GM23338 (cell line): Measurements from ENCODE around the gene NLRC5. TPM values are rescaled to one million over a fixed set of nuclear protein-coding genes. Genes with fewer than 3 reads are reported as not detected.
A peak's percentile ranks its signal among the peaks of the same experiment; 100 is the strongest.

Experiments
- ATAC-seq: fragments of 200-7000 bp; cut with Tn5 transposase; 3 replicates; pipeline ENCODE4 v1.9.1; 2020
- DNase-seq: peaks from one replicate; pipeline ENCODE4 v3.0.0-alpha.2; 2015; ENCODE audit warnings: low spot score
- H2AFZ ChIP-seq: fragments of 200-600 bp; sonication (generic); 2 replicates; pipeline ENCODE4 v1.8.0; 2016; ENCODE audit warnings: antibody characterized with exemption, mild to moderate bottlenecking, moderate library complexity
- H3F3A ChIP-seq: fragments of 200-600 bp; sonication (generic); replicated peaks from 2 replicates; pipeline ENCODE4 v1.8.0; 2017; ENCODE audit warnings: antibody characterized with exemption, mixed run types, low read depth
- H3K27ac ChIP-seq: fragments of 200-600 bp; sonication (generic); 2 replicates; pipeline ENCODE4 v1.6.1; 2016; ENCODE audit warnings: low read depth
- H3K27me3 ChIP-seq: fragments of 200-600 bp; sonication (generic); 2 replicates; pipeline ENCODE4 v1.8.0; 2016; ENCODE audit warnings: mild to moderate bottlenecking, mixed run types, moderate library complexity; ENCODE audit not compliant: insufficient read depth
- H3K36me3 ChIP-seq: fragments of 200-600 bp; sonication (generic); 2 replicates; pipeline ENCODE4 v1.8.0; 2016; ENCODE audit warnings: mild to moderate bottlenecking; ENCODE audit not compliant: insufficient read depth
- H3K4me1 ChIP-seq: fragments of 200-600 bp; sonication (generic); 2 replicates; pipeline ENCODE4 v1.8.0; 2016; ENCODE audit warnings: mild to moderate bottlenecking, moderate library complexity; ENCODE audit not compliant: insufficient read depth
- H3K4me2 ChIP-seq: fragments of 200-600 bp; sonication (generic); 2 replicates; pipeline ENCODE4 v1.7.1; 2017; ENCODE audit warnings: mixed run types
- H3K4me3 ChIP-seq: fragments of 200-600 bp; sonication (generic); 2 replicates; pipeline ENCODE4 v1.6.1; 2016; ENCODE audit warnings: mixed run types
- H3K79me2 ChIP-seq: fragments of 200-600 bp; sonication (generic); replicated peaks from 2 replicates; pipeline ENCODE4 v1.8.0; 2017; ENCODE audit warnings: mild to moderate bottlenecking; ENCODE audit not compliant: insufficient read depth
- H3K9me2 ChIP-seq: fragments of 200-600 bp; sonication (generic); 2 replicates; pipeline ENCODE4 v1.8.0; 2017; ENCODE audit not compliant: insufficient read depth
- H4K20me1 ChIP-seq: fragments of 200-600 bp; sonication (generic); replicated peaks from 2 replicates; pipeline ENCODE4 v1.8.0; 2017; ENCODE audit warnings: mild to moderate bottlenecking; ENCODE audit not compliant: insufficient read depth
- H3K27ac Mint-ChIP-seq: 2 replicates; pipeline ENCODE4 v1.8.0; 2020; ENCODE audit warnings: inconsistent platforms, mild to moderate bottlenecking, moderate library complexity, mixed read lengths
- H3K27me3 Mint-ChIP-seq: 3 replicates; pipeline ENCODE4 v1.8.0; 2022; ENCODE audit warnings: low read depth, mild to moderate bottlenecking, moderate library complexity, mixed read lengths, inconsistent platforms; ENCODE audit not compliant: insufficient read depth, poor library complexity
- H3K36me3 Mint-ChIP-seq: 3 replicates; pipeline ENCODE4 v1.8.0; 2021; ENCODE audit warnings: low read depth, mild to moderate bottlenecking, inconsistent platforms, moderate library complexity, mixed read lengths
- H3K4me1 Mint-ChIP-seq: 3 replicates; pipeline ENCODE4 v1.8.0; 2020; ENCODE audit warnings: mild to moderate bottlenecking, inconsistent platforms, mixed read lengths
- H3K4me3 Mint-ChIP-seq: 3 replicates; pipeline ENCODE4 v1.8.0; 2021; ENCODE audit warnings: moderate library complexity, mild to moderate bottlenecking, inconsistent platforms, mixed read lengths
- H3K9me3 Mint-ChIP-seq: 3 replicates; pipeline ENCODE4 v1.8.0; 2020; ENCODE audit warnings: moderate library complexity, mild to moderate bottlenecking, inconsistent platforms, mixed read lengths
- CTCF ChIP-seq, 2 experiments: fragments of 200-600 bp in 1 of 2; sonication (generic) in 1 of 2; conservative IDR thresholded peaks; 2 replicates each; pipeline versions ENCODE4 v1.5.1 to v1.6.1; 2016 to 2017; ENCODE audit warnings: antibody characterized with exemption in 2 of 2, low read depth in 2 of 2, mild to moderate bottlenecking in 2 of 2, moderate library complexity in 1 of 2
- ETS1 ChIP-seq: IDR thresholded peaks from 2 replicates; pipeline ENCODE4 v1.6.1; 2016; ENCODE audit warnings: antibody characterized with exemption
- EZH2 ChIP-seq: fragments of 200-600 bp; sonication (generic); IDR thresholded peaks from one replicate; pipeline ENCODE4 v1.8.0; 2017; ENCODE audit warnings: antibody characterized with exemption, mild to moderate bottlenecking, low read depth; ENCODE audit not compliant: unreplicated experiment
- EZH2phosphoT487 ChIP-seq: fragments of 200-600 bp; sonication (generic); IDR thresholded peaks from one replicate; pipeline ENCODE4 v1.8.1; 2018; ENCODE audit warnings: antibody characterized with exemption; ENCODE audit not compliant: unreplicated experiment
- JUNB ChIP-seq: IDR thresholded peaks from one replicate; pipeline ENCODE4 v1.6.1; 2016; ENCODE audit warnings: antibody characterized with exemption; ENCODE audit not compliant: unreplicated experiment
- NANOG ChIP-seq: IDR thresholded peaks from 2 replicates; pipeline ENCODE4 v1.6.1; 2016; ENCODE audit warnings: antibody characterized with exemption, borderline replicate concordance
- ZNF114 ChIP-seq: fragments of 250-450 bp; sonication (Bioruptor Pico); IDR thresholded peaks from 2 replicates; pipeline ENCODE4 v1.5.0; 2020; ENCODE audit warnings: mild to moderate bottlenecking, moderate library complexity
- ZNF462 ChIP-seq: fragments of 250-450 bp; sonication (Bioruptor Pico); IDR thresholded peaks from 2 replicates; pipeline ENCODE4 v1.5.0; 2020; ENCODE audit warnings: mild to moderate bottlenecking, moderate library complexity
- polyA plus RNA-seq: library from polyadenylated mRNA; unstranded; fragments of >200 nt; fragmentation: Nextera tagmentation; extraction: Ambion mirVana; gene quantifications from 2 replicates; pipeline ENCODE4 v1.2.1, GENCODE V29; 2016
- total RNA-seq: library from RNA; depleted of rRNA; stranded (reverse); fragments of >200 nt; shearing (Covaris generic); gene quantifications from 2 replicates; pipeline ENCODE4 v1.2.3, GENCODE V29; 2014

The NLRC5 gene
- total and polyA plus RNA-seq, 2 experiments from 2014 or later = 2.3 to 3.9 TPM

GRCh38 chr16:57105184-57105583 is 115.8 kb downstream of the NLRC5 start:
- H3K4me1 ChIP-seq = peaks cover 11% of the 10 kb centered on the region
- no peak overlapping the region for H3K4me3 Mint-ChIP-seq

GRCh38 chr16:57106767-57107166 is 117.4 kb downstream of the NLRC5 start:
- H3F3A ChIP-seq = no peaks in the 10 kb centered on the region
- no peaks in the 10 kb centered on the region for H3K36me3 ChIP-seq
- H3K79me2 ChIP-seq = no peaks in the 10 kb centered on the region
- no peak overlapping the region for H2AFZ ChIP-seq
- H3K4me3 Mint-ChIP-seq = no peak overlapping the region
- no peak overlapping the region for H3K4me2 ChIP-seq
- H3K27me3 ChIP-seq = no peaks in the 10 kb centered on the region
- H3K36me3 Mint-ChIP-seq = no peaks in the 10 kb centered on the region
- no peak for DNase-seq
- ATAC-seq = no peak
- no peak overlapping the region for H3K27ac Mint-ChIP-seq
- H4K20me1 ChIP-seq = no peaks in the 10 kb centered on the region
- H3K27ac ChIP-seq = no peak overlapping the region
- H3K4me1 Mint-ChIP-seq = peaks cover 22% of the 10 kb centered on the region
- H3K27me3 Mint-ChIP-seq = peaks cover 13% of the 10 kb centered on the region
- no peak overlapping the region for H3K4me3 ChIP-seq
- TF ChIP-seq EZH2phosphoT487 = no peak
- TF ChIP-seq ZNF114 (CRISPR knock-in tag) = no peak
- no peak for TF ChIP-seq NANOG
- no peak for TF ChIP-seq CTCF (conservative IDR thresholded peaks at IDR 0.05; ENCODE audit: low read depth in 2 of 2)
- no peak for TF ChIP-seq JUNB
- TF ChIP-seq EZH2 = no peak
- no peak for TF ChIP-seq ZNF462 (CRISPR knock-in tag)
- TF ChIP-seq ETS1 = no peak
- H3K4me1 ChIP-seq = peaks cover 11% of the 10 kb centered on the region
- no peaks in the 10 kb centered on the region for H3K9me3 Mint-ChIP-seq
- no peaks in the 10 kb centered on the region for H3K9me2 ChIP-seq

More at GRCh38 chr16:57105184-57105583, 115.8 kb downstream of the NLRC5 start:
- Histone ChIP-seq H3F3A (no peaks in the 10 kb centered on the region), H3K36me3 (no peaks in the 10 kb centered on the region), H3K4me3 (no peak overlapping the region), H2AFZ (no peak overlapping the region), H3K4me2 (0 out of 2 replicates have a peak overlapping the region, but pooled peaks have one; percentile 20), H3K79me2 (no peaks in the 10 kb centered on the region), H3K27ac (no peak overlapping the region), H4K20me1 (no peaks in the 10 kb centered on the region), H3K27me3 (no peaks in the 10 kb centered on the region), H3K9me2 (no peaks in the 10 kb centered on the region)
- no peak for TF ChIP-seq ETS1
- no peak overlapping the region for H3K27ac Mint-ChIP-seq
- ATAC-seq (no peak), DNase-seq (no peak)
- H3K9me3 Mint-ChIP-seq = no peaks in the 10 kb centered on the region
- H3K27me3 Mint-ChIP-seq = peaks cover 12% of the 10 kb centered on the region
- peaks cover 31% of the 10 kb centered on the region for H3K4me1 Mint-ChIP-seq
- H3K36me3 Mint-ChIP-seq = no peaks in the 10 kb centered on the region
